ENCODE measurements around the gene GCLC. TPM values are rescaled to one million over a fixed set of nuclear protein-coding genes. Genes with fewer than 3 reads are reported as not detected.
"Not testable (repeated sequence)": the region's sequence is repeated elsewhere in the genome, so short reads cannot be mapped to it uniquely, and the experiment has no call there.

The GCLC gene
- total and polyA plus RNA-seq, 3 experiments from 2014 or later = 18.5 to 37.1 (median 33.3) TPM

GRCh38 chr6:53551681-53552080 lies 6.8 kb upstream of the GCLC start:
- peaks cover 15 to 20% (median 16%) of the 10 kb centered on the region in 3 donors for H3K4me1 Mint-ChIP-seq
- POLR2A ChIA-PET; H3K4me3 ChIP-seq (ENCODE audit: low read length); H3K9me3 Mint-ChIP-seq; H3K36me3 Mint-ChIP-seq; CTCF ChIA-PET; H3K27me3 Mint-ChIP-seq; H3K27me3 ChIP-seq (ENCODE audit: insufficient read depth, low read length, poor library complexity, severe bottlenecking); H3K9me3 ChIP-seq (ENCODE audit: low read length); DNase-seq; H3K36me3 ChIP-seq (ENCODE audit: insufficient read depth, low read length); H3K27ac ChIP-seq (ENCODE audit: low read depth, low read length): not testable (repeated sequence)
- H3K4me3 Mint-ChIP-seq = peak overlapping the region in 1 of 7 donors; percentile 73
- H3K4me1 ChIP-seq (ENCODE audit: insufficient read depth, low read length) = peaks cover 11% of the 10 kb centered on the region
- peak overlapping the region in 1 of 8 donors; percentile 63 for H3K27ac Mint-ChIP-seq

- Mint-ChIP-seq H3K9me3 (peaks cover 0 to 2% (median 0%) of the 10 kb centered on the region in 5 donors), H3K4me1 (peaks cover 34 to 50% (median 48%) of the 10 kb centered on the region in 3 donors), H3K27ac (peak overlapping the region; percentile 37 to 97 (median 86)), H3K36me3 (peaks cover 0 to 7% (median 0%) of the 10 kb centered on the region in 3 donors), H3K27me3 (no peaks in the 10 kb centered on the region), H3K4me3 (peak overlapping the region; percentile 85 to 95 (median 89))
- ChIA-PET CTCF (interaction anchor here (1.2 to 4.2 kb wide), 7 partner anchors 11 to 247 kb away, joined by 4 to 27 read pairs (median 9); partner anchors contain the start of gene LRRC1), POLR2A (interaction anchor here (1.9 to 2.5 kb wide), 2 partner anchors 100 to 104 kb away, joined by 8 to 13 read pairs; no protein-coding TSS in a partner anchor)
- peak; percentile 90 to 96 (median 93) for DNase-seq
- Histone ChIP-seq H3K36me3 (ENCODE audit: insufficient read depth, low read length) (no peaks in the 10 kb centered on the region), H3K27me3 (ENCODE audit: insufficient read depth, low read length, poor library complexity, severe bottlenecking) (no peaks in the 10 kb centered on the region), H3K27ac (ENCODE audit: low read depth, low read length) (peak overlapping the region; percentile 15), H3K4me1 (ENCODE audit: insufficient read depth, low read length) (peaks cover 26% of the 10 kb centered on the region), H3K4me3 (ENCODE audit: low read length) (peak overlapping the region; percentile 58), H3K9me3 (ENCODE audit: low read length) (no peaks in the 10 kb centered on the region)
Measured at GRCh38 chr6:53547811-53548496, 3.1 kb upstream of the GCLC start.

- Mint-ChIP-seq H3K27me3 (no peaks in the 10 kb centered on the region), H3K27ac (peak overlapping the region; percentile 37 to 97 (median 86)), H3K9me3 (peaks cover 0 to 2% (median 0%) of the 10 kb centered on the region in 5 donors), H3K4me3 (peak overlapping the region; percentile 85 to 95 (median 89)), H3K36me3 (peaks cover 0 to 7% (median 0%) of the 10 kb centered on the region in 3 donors), H3K4me1 (peaks cover 36 to 56% (median 54%) of the 10 kb centered on the region in 3 donors)
- peaks cover 29% of the 10 kb centered on the region for H3K4me1 ChIP-seq (ENCODE audit: insufficient read depth, low read length)
- DNase-seq = no peak
- no peaks in the 10 kb centered on the region for H3K9me3 ChIP-seq (ENCODE audit: low read length)
- peak overlapping the region; percentile 15 for H3K27ac ChIP-seq (ENCODE audit: low read depth, low read length)
- H3K27me3 ChIP-seq (ENCODE audit: insufficient read depth, low read length, poor library complexity, severe bottlenecking) = no peaks in the 10 kb centered on the region
- H3K36me3 ChIP-seq (ENCODE audit: insufficient read depth, low read length) = no peaks in the 10 kb centered on the region
- peak overlapping the region; percentile 58 for H3K4me3 ChIP-seq (ENCODE audit: low read length)
- POLR2A ChIA-PET = interaction anchor here (1.9 to 2.5 kb wide), 2 partner anchors 100 to 105 kb away, joined by 8 to 13 read pairs; no protein-coding TSS in a partner anchor
- CTCF ChIA-PET = interaction anchor here (1.2 to 4.2 kb wide), 6 partner anchors 16 to 248 kb away, joined by 4 to 27 read pairs (median 9); partner anchors contain the start of gene LRRC1
Measured at GRCh38 chr6:53547166-53547810, 2.4 kb upstream of the GCLC start.

GRCh38 chr6:53546281-53546680 lies 1.4 kb upstream of the GCLC start:
- no peak for DNase-seq
- H3K4me3 Mint-ChIP-seq = peak overlapping the region; percentile 90 to 97 (median 94)
- CTCF ChIA-PET = interaction anchor here (3.0 to 4.2 kb wide), 2 partner anchors 53 to 106 kb away, joined by 9 to 27 read pairs; no protein-coding TSS in a partner anchor

GRCh38 chr6:53544217-53544469 lies 758 bp downstream of the GCLC start:
- no peak for DNase-seq
- no peaks in the 10 kb centered on the region for H3K9me3 ChIP-seq (ENCODE audit: low read length)
- H3K36me3 Mint-ChIP-seq = peaks cover 0 to 18% (median under 1%) of the 10 kb centered on the region in 3 donors
- peaks cover 32% of the 10 kb centered on the region for H3K4me1 ChIP-seq (ENCODE audit: insufficient read depth, low read length)
- peak overlapping the region; percentile 59 to 95 (median 86) for H3K27ac Mint-ChIP-seq
- no peaks in the 10 kb centered on the region for H3K27me3 Mint-ChIP-seq
- H3K27ac ChIP-seq (ENCODE audit: low read depth, low read length) = peak overlapping the region; percentile 78
- ChIA-PET POLR2A (interaction anchor here (1.4 to 2.0 kb wide), 2 partner anchors 103 to 108 kb away, joined by 7 to 14 read pairs; no protein-coding TSS in a partner anchor), CTCF (interaction anchor here (1.0 to 2.7 kb wide), 6 partner anchors 8 to 185 kb away, joined by 3 to 32 read pairs (median 4); no protein-coding TSS in a partner anchor)
- peaks cover 57 to 87% (median 84%) of the 10 kb centered on the region in 3 donors for H3K4me1 Mint-ChIP-seq
- H3K4me3 Mint-ChIP-seq = peak overlapping the region; percentile 86 to 98 (median 96)
- H3K9me3 Mint-ChIP-seq = peaks cover 0 to 2% (median 0%) of the 10 kb centered on the region in 5 donors
- peak overlapping the region; percentile 52 for H3K4me3 ChIP-seq (ENCODE audit: low read length)
- no peaks in the 10 kb centered on the region for H3K36me3 ChIP-seq (ENCODE audit: insufficient read depth, low read length)
- no peaks in the 10 kb centered on the region for H3K27me3 ChIP-seq (ENCODE audit: insufficient read depth, low read length, poor library complexity, severe bottlenecking)

More at GRCh38 chr6:53546281-53546680, 1.4 kb upstream of the GCLC start:
- Histone ChIP-seq H3K27me3 (ENCODE audit: insufficient read depth, low read length, poor library complexity, severe bottlenecking) (no peaks in the 10 kb centered on the region), H3K4me3 (ENCODE audit: low read length) (no peak overlapping the region), H3K36me3 (ENCODE audit: insufficient read depth, low read length) (no peaks in the 10 kb centered on the region), H3K27ac (ENCODE audit: low read depth, low read length) (no peak overlapping the region), H3K4me1 (ENCODE audit: insufficient read depth, low read length) (peaks cover 31% of the 10 kb centered on the region), H3K9me3 (ENCODE audit: low read length) (no peaks in the 10 kb centered on the region)
- Mint-ChIP-seq H3K4me1 (peaks cover 46 to 66% (median 64%) of the 10 kb centered on the region in 3 donors), H3K9me3 (peaks cover 0 to 2% (median 0%) of the 10 kb centered on the region in 5 donors), H3K27me3 (no peaks in the 10 kb centered on the region), H3K36me3 (peaks cover 0 to 9% (median 0%) of the 10 kb centered on the region in 3 donors), H3K27ac (peak overlapping the region in 1 of 8 donors; percentile 78)
- POLR2A ChIA-PET = interaction anchor here (2.5 kb wide), 1 partner anchor 106 kb away, joined by 13 read pairs; no protein-coding TSS in a partner anchor

- POLR2A ChIA-PET = interaction anchor here (2.0 kb wide), 1 partner anchor 108 kb away, joined by 14 read pairs; no protein-coding TSS in a partner anchor
- Mint-ChIP-seq H3K27ac (peak overlapping the region; percentile 59 to 95 (median 86)), H3K27me3 (no peaks in the 10 kb centered on the region), H3K9me3 (peaks cover 0 to 2% (median 0%) of the 10 kb centered on the region in 5 donors), H3K36me3 (peaks cover 0 to 22% (median 3%) of the 10 kb centered on the region in 3 donors), H3K4me1 (peaks cover 61 to 91% (median 88%) of the 10 kb centered on the region in 3 donors), H3K4me3 (peak overlapping the region; percentile 86 to 98 (median 96))
- peak overlapping the region; percentile 78 for H3K27ac ChIP-seq (ENCODE audit: low read depth, low read length)
- no peaks in the 10 kb centered on the region for H3K9me3 ChIP-seq (ENCODE audit: low read length)
- no peaks in the 10 kb centered on the region for H3K27me3 ChIP-seq (ENCODE audit: insufficient read depth, low read length, poor library complexity, severe bottlenecking)
- H3K36me3 ChIP-seq (ENCODE audit: insufficient read depth, low read length) = no peaks in the 10 kb centered on the region
- CTCF ChIA-PET = interaction anchor here (1.0 to 2.7 kb wide), 6 partner anchors 7 to 186 kb away, joined by 3 to 32 read pairs (median 4); no protein-coding TSS in a partner anchor
- no peak for DNase-seq
- peaks cover 34% of the 10 kb centered on the region for H3K4me1 ChIP-seq (ENCODE audit: insufficient read depth, low read length)
- peak overlapping the region; percentile 52 for H3K4me3 ChIP-seq (ENCODE audit: low read length)
Measured at GRCh38 chr6:53543359-53544216, 1.3 kb downstream of the GCLC start.

GRCh38 chr6:53541900-53542299 lies 3.0 kb downstream of the GCLC start:
- Histone ChIP-seq H3K4me3 (ENCODE audit: low read length) (no peak overlapping the region), H3K4me1 (ENCODE audit: insufficient read depth, low read length) (peaks cover 24% of the 10 kb centered on the region), H3K27ac (ENCODE audit: low read depth, low read length) (no peak overlapping the region), H3K27me3 (ENCODE audit: insufficient read depth, low read length, poor library complexity, severe bottlenecking) (no peaks in the 10 kb centered on the region), H3K36me3 (ENCODE audit: insufficient read depth, low read length) (no peaks in the 10 kb centered on the region), H3K9me3 (ENCODE audit: low read length) (no peaks in the 10 kb centered on the region)
- peak overlapping the region in 4 of 7 donors; percentile 12 to 63 (median 48) for H3K4me3 Mint-ChIP-seq
- no peak overlapping the region for H3K27ac Mint-ChIP-seq
- H3K9me3 Mint-ChIP-seq = peaks cover 0 to 2% (median 0%) of the 10 kb centered on the region in 5 donors
- peaks cover 0 to 22% (median 3%) of the 10 kb centered on the region in 3 donors for H3K36me3 Mint-ChIP-seq
- DNase-seq = no peak
- H3K4me1 Mint-ChIP-seq = peaks cover 53 to 85% (median 81%) of the 10 kb centered on the region in 3 donors
- ChIA-PET POLR2A (no interaction called here), CTCF (no interaction called here)
- no peaks in the 10 kb centered on the region for H3K27me3 Mint-ChIP-seq
